NCI-H2227 (cell line): ENCODE results near the gene SKA2.
"Not testable (repeated sequence)": the region's sequence is repeated elsewhere in the genome, so short reads cannot be mapped to it uniquely, and the experiment has no call there.

Experiments
- DNase-seq: peaks from one replicate; lab custom pipeline; 2025; ENCODE audit not compliant: unreplicated experiment; lab: John Stamatoyannopoulos, UW

Gene SKA2

GRCh38 chr17:59105852-59106462 is 49.0 kb downstream of the SKA2 start:
- DNase-seq, result peak; percentile 74

- no peak for DNase-seq
Observed at GRCh38 chr17:59101178-59101577, 53.8 kb downstream of the SKA2 start.

- DNase-seq, result no peak
Observed at GRCh38 chr17:59097876-59098275, 57.1 kb downstream of the SKA2 start.

- no peak for DNase-seq
Observed at GRCh38 chr17:59094861-59095530, 60.0 kb downstream of the SKA2 start.

- no peak for DNase-seq
Observed at GRCh38 chr17:59093702-59094231, 61.2 kb downstream of the SKA2 start.

GRCh38 chr17:59093145-59093701 is 61.8 kb downstream of the SKA2 start:
- DNase-seq, result no peak

- not testable (repeated sequence) for DNase-seq
Observed at GRCh38 chr17:59090593-59090992, 64.4 kb downstream of the SKA2 start.

GRCh38 chr17:59084154-59084553 is 70.8 kb downstream of the SKA2 start:
- DNase-seq, result no peak

GRCh38 chr17:59074494-59074893 is 80.5 kb downstream of the SKA2 start:
- no peak for DNase-seq

- DNase-seq, result no peak
Observed at GRCh38 chr17:59073972-59074371, 81.0 kb downstream of the SKA2 start.

GRCh38 chr17:59069856-59070255 is 85.1 kb downstream of the SKA2 start:
- no peak for DNase-seq

GRCh38 chr17:59067756-59068155 is 87.2 kb downstream of the SKA2 start:
- DNase-seq, result no peak

GRCh38 chr17:59067340-59067739 is 87.6 kb downstream of the SKA2 start:
- no peak for DNase-seq

- no peak for DNase-seq
Observed at GRCh38 chr17:59062509-59062908, 92.5 kb downstream of the SKA2 start.
